ENCODE data around the gene TRIM47.

- no peak for TF ChIP-seq POLR2A (IDR thresholded peaks at IDR 0.05)
- no peak for TF ChIP-seq CTCF (IDR thresholded peaks at IDR 0.05)
Observed at GRCh38 chr17:75920045-75920560, 41.7 kb upstream of the TRIM47 start.
